ENCODE data around the gene VAPB.
A peak's percentile ranks its signal among the peaks of the same experiment; 100 is the strongest.

Gene VAPB

DNA sequence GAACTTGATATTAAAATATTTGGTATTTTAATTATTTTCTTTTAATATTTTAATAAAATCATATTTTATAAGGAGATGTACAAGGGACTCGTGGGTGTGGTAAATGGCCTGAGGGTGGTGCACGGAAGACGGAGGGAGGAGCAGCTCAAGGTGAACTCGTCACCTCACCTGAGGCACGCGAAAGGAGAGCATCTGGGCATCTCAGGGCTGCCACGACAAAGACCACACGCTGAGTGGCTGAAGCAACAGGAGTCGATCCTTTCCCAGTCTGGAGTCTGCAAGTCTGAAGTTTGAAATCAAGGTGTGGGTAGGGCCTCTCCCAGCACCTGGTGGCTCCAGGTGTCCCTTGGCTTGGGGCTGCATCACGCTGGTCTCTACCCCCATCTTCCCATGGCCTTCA is 86.4 kb downstream of the VAPB start:
- whole genome bisulfite sequencing: 89% methylated on average over 10 of the region's 10 CpGs

DNA sequence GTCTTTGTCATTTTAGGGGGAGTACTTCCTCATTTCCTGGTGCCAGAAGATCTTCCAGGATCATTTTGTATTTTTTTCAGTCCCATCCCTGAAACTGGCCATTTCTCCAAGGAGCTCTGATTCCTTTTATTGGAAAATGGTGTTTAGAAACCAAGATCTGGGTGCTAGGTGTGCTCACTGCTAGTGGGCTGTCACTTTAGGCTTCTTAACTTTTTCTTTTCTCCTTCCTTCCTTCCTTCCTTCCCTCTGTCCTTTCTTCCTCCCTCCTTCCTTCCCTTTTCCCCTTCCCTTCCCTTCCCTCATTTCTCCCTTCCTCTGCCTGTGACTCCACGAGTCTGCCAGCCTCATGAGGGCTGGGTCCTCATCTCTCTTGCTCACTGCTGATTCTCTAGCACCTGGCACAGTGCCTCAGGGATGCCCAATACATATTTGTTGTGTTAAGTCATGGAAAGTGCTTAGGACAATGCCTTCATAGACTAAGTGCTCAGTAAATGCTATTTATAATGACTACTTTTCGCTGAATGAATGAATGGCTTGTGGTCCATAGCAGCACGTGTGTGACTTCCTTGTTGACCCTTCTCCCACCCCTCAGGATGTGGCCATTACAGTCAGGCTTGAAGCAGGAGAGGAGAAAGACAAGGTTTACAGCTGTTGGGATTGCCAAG is 89.2 kb downstream of the VAPB start:
- 89% methylated on average over 3 of the region's 3 CpGs for WGBS
- H3K36me3 ChIP-seq (ENCODE audit: insufficient read depth, low read length): no peaks in the 10 kb centered on the region

More for the DNA sequence above, 86.4 kb downstream of the VAPB start:
- Histone ChIP-seq H3K4me1 (ENCODE audit: insufficient read depth, low read length) (no peaks in the 10 kb centered on the region), H3K9me3 (ENCODE audit: insufficient read depth, low read depth, low read length) (peaks cover 12% of the 10 kb centered on the region), H3K27me3 (ENCODE audit: insufficient read depth, low read length) (no peaks in the 10 kb centered on the region), H3K9ac (ENCODE audit: low read depth, low read length) (no peak overlapping the region), H3K27ac (ENCODE audit: low read depth, low read length) (no peak overlapping the region), H3K4me3 (ENCODE audit: low read length) (no peak overlapping the region), H3K36me3 (ENCODE audit: insufficient read depth, low read length) (no peaks in the 10 kb centered on the region)

DNA sequence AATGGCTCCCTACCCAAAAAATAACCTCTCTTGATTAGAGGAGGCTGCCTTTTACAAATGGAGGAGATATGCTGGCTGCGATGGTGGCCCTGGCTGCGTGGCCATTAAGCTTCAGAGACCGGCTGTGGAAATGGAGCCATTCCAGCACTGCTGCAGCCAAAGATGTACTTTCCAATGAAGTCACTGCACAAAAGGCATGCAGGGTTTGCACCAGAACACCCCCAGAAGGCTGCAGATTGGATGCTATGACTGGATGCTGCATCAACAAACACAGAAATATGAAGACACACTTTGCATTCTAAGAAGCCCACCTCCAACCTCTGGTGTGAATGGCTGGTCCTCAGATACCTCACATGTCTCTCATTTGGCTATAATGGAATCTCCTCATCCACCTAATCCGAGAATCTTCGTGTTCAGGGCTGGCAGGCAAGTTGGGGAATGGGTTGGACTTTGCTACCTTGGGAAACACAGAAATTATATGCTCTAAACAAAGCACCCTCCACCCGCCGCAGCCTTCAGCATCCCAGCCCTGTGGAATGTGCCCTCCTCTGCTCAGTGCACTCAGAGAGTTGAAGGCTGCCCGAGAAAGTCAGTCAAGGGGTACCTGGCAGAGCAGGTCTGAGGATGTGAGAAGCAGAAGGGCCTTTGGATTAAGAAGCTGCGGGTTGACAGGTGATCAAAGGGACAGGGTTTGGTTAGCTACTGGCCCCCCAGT is 90.9 kb downstream of the VAPB start:
- peaks cover 8% of the 10 kb centered on the region; the same call in 1 of the 2 replicates for H3K4me1 ChIP-seq (ENCODE audit: insufficient read depth, low read length)
- no peaks in the 10 kb centered on the region for H3K36me3 ChIP-seq (ENCODE audit: insufficient read depth, low read length)
- H3K27ac ChIP-seq (ENCODE audit: low read depth, low read length): no peak overlapping the region
- no peaks in the 10 kb centered on the region for H3K27me3 ChIP-seq (ENCODE audit: insufficient read depth, low read length)
- H3K9ac ChIP-seq (ENCODE audit: low read depth, low read length): no peak overlapping the region
- H3K9me3 ChIP-seq (ENCODE audit: insufficient read depth, low read depth, low read length): peaks cover 14% of the 10 kb centered on the region
- WGBS: 93% methylated on average over 9 of the region's 9 CpGs
- H3K4me3 ChIP-seq (ENCODE audit: low read length): no peak overlapping the region

More for the DNA sequence above, 89.2 kb downstream of the VAPB start:
- Histone ChIP-seq H3K9ac (ENCODE audit: low read depth, low read length) (no peak overlapping the region), H3K9me3 (ENCODE audit: insufficient read depth, low read depth, low read length) (peaks cover 12% of the 10 kb centered on the region), H3K4me1 (ENCODE audit: insufficient read depth, low read length) (peaks cover 8% of the 10 kb centered on the region; the same call in 1 of the 2 replicates), H3K27ac (ENCODE audit: low read depth, low read length) (no peak overlapping the region), H3K27me3 (ENCODE audit: insufficient read depth, low read length) (no peaks in the 10 kb centered on the region), H3K4me3 (ENCODE audit: low read length) (no peak overlapping the region)

DNA sequence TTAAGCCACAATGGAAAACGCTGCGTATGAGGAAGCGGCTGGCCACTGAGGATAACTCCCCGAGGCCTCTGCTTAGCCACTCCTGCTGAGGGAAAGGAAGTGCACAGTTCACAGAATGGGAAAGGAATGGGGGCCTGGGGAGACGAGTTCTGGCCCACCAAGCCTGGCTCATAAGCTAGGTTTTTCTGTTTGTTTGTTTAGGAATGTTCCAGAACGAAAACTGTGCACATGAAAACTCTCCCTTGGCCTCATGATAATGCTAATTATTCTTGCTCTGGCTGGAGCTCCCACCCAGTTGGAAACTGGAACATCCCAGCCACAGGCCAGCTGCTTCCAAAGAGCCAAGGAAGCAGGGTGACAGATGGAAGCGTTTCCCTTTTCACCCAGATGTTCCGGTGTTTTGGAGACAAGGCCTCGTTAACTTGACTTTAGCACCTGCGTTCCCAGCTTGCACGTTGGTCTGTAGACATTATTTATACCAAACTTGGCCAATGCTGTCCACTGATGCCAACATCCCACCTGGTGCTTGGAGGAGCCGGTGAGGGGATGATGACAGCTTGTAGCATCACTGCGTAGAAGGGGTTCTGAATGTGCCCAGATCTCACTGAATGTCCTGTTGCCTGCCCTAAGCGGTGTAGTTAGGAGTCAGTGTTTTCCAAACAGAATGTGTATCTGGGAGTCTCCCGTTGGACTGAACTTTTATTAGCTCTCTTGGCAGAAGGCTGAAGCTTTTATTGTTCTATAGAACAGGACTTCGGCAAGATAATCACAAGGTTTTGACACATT is 91.7 kb downstream of the VAPB start:
- Histone ChIP-seq H3K9me3 (ENCODE audit: insufficient read depth, low read depth, low read length) (peaks cover 22% of the 10 kb centered on the region), H3K36me3 (ENCODE audit: insufficient read depth, low read length) (no peaks in the 10 kb centered on the region), H3K27me3 (ENCODE audit: insufficient read depth, low read length) (no peaks in the 10 kb centered on the region), H3K27ac (ENCODE audit: low read depth, low read length) (no peak overlapping the region), H3K4me3 (ENCODE audit: low read length) (no peak overlapping the region), H3K4me1 (ENCODE audit: insufficient read depth, low read length) (peaks cover 8% of the 10 kb centered on the region; the same call in 1 of the 2 replicates), H3K9ac (ENCODE audit: low read depth, low read length) (no peak overlapping the region)
- 90% methylated on average over 16 of the region's 16 CpGs for WGBS

DNA sequence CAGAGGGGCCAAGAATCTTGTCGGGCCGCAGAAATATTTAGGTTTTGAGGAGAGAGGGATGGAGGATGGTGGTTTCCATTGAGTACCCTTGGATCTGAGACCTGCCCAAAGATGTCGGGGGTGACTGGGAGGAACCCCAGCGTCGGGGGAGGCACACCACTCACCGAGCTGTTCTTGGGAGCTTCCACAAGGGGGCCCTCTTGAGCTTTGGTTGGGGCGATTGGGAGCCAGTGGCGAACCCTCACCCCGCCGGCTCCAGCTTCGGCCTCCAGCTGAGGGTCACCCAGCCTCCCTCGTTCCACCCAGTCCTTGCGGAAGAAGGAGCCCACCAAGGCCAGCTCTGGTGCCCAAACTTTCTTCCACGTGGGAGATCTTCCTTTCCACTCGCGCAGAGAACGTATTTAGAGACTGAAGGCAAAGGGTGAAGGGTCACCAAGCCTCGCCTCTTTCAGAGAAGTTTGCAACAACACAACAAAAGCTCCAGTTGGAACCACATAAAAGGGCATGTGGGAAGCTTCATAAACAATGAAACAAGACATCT is 92.5 kb downstream of the VAPB start:
- no peaks in the 10 kb centered on the region for H3K36me3 ChIP-seq (ENCODE audit: insufficient read depth, low read length)
- H3K4me1 ChIP-seq (ENCODE audit: insufficient read depth, low read length): peaks cover 8% of the 10 kb centered on the region; the same call in 1 of the 2 replicates
- H3K27me3 ChIP-seq (ENCODE audit: insufficient read depth, low read length): no peaks in the 10 kb centered on the region
- no peak overlapping the region; the same call in 1 of the 2 replicates for H3K4me3 ChIP-seq (ENCODE audit: low read length)
- peaks cover 30% of the 10 kb centered on the region for H3K9me3 ChIP-seq (ENCODE audit: insufficient read depth, low read depth, low read length)
- no peak overlapping the region for H3K27ac ChIP-seq (ENCODE audit: low read depth, low read length)
- H3K9ac ChIP-seq (ENCODE audit: low read depth, low read length): peak overlapping the region; percentile 24; the same call in 1 of the 2 replicates
- 22% methylated on average over 18 of the region's 18 CpGs for WGBS

DNA sequence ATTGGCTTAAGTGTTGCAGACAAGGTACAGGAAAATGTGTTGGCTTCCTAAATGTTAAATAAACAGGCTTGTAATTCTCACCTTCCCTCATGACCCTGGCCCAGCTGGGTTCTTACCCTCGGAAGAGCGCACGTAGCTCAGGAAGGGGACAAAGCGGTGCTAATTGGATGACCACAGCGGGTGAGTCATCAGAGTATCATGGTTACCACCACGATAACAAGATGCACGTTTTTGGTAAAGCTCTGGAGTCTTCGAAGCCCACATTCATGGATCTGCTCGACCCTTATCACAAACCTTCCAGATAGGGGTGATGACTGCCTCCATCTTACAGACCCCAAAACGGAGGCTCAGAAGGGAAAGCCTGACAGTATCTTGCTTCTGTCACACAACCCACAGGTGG is 93.4 kb downstream of the VAPB start:
- Histone ChIP-seq H3K9ac (ENCODE audit: low read depth, low read length) (no peak overlapping the region), H3K4me3 (ENCODE audit: low read length) (no peak overlapping the region), H3K27me3 (ENCODE audit: insufficient read depth, low read length) (no peaks in the 10 kb centered on the region), H3K27ac (ENCODE audit: low read depth, low read length) (no peak overlapping the region), H3K36me3 (ENCODE audit: insufficient read depth, low read length) (no peaks in the 10 kb centered on the region), H3K4me1 (ENCODE audit: insufficient read depth, low read length) (peaks cover 8% of the 10 kb centered on the region; the same call in 1 of the 2 replicates), H3K9me3 (ENCODE audit: insufficient read depth, low read depth, low read length) (peaks cover 38% of the 10 kb centered on the region)
- WGBS: 77% methylated on average over 10 of the region's 10 CpGs

DNA sequence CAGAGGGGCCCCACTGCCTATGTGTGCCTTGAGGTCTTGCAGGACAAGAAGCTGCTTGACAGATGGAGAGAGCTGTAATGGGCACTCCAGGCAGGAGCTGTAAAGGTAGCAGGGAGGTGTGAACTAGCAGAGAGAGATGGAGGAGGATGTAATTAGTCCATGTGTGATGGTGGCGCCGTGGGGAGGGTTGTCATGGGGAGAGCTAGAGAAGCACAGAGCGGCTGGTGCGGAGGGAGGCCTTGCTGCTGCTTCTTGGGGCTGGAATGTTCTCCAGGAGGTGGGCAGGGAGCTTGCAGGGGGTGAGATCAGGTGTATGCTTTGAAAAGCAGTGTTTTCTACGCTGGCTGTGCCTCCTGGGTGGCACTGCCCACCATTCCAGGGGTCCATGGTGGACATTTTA is 94.0 kb downstream of the VAPB start:
- WGBS: 89% methylated on average over 5 of the region's 5 CpGs
- Histone ChIP-seq H3K9ac (ENCODE audit: low read depth, low read length) (no peak overlapping the region), H3K9me3 (ENCODE audit: insufficient read depth, low read depth, low read length) (peaks cover 38% of the 10 kb centered on the region), H3K36me3 (ENCODE audit: insufficient read depth, low read length) (no peaks in the 10 kb centered on the region), H3K27me3 (ENCODE audit: insufficient read depth, low read length) (no peaks in the 10 kb centered on the region), H3K4me1 (ENCODE audit: insufficient read depth, low read length) (peaks cover 8% of the 10 kb centered on the region; the same call in 1 of the 2 replicates), H3K27ac (ENCODE audit: low read depth, low read length) (no peak overlapping the region), H3K4me3 (ENCODE audit: low read length) (no peak overlapping the region)

DNA sequence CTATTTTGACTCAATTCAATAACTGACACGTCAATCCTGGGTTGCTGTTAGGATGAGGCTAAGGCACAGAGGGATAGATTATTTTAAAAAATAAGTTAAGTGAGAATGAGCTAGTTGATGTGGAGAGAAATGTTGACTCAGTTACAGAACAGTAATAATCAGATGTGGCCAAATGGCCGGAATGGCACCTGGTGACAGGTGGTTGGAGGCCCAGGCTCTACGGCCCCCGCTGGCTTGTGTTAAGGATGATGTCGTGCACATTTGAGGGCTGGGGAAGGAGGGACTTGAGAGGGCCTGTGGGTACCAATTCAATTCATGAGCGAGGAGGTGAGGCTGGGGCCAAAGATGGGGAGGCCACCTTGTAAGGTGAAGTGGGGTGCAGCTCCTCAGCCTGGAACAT is 94.4 kb downstream of the VAPB start:
- Histone ChIP-seq H3K27me3 (ENCODE audit: insufficient read depth, low read length) (no peaks in the 10 kb centered on the region), H3K4me3 (ENCODE audit: low read length) (no peak overlapping the region), H3K4me1 (ENCODE audit: insufficient read depth, low read length) (peaks cover 8% of the 10 kb centered on the region; the same call in 1 of the 2 replicates), H3K9me3 (ENCODE audit: insufficient read depth, low read depth, low read length) (peaks cover 34% of the 10 kb centered on the region), H3K9ac (ENCODE audit: low read depth, low read length) (no peak overlapping the region), H3K36me3 (ENCODE audit: insufficient read depth, low read length) (no peaks in the 10 kb centered on the region), H3K27ac (ENCODE audit: low read depth, low read length) (no peak overlapping the region)
- WGBS: 92% methylated on average over 6 of the region's 6 CpGs

DNA sequence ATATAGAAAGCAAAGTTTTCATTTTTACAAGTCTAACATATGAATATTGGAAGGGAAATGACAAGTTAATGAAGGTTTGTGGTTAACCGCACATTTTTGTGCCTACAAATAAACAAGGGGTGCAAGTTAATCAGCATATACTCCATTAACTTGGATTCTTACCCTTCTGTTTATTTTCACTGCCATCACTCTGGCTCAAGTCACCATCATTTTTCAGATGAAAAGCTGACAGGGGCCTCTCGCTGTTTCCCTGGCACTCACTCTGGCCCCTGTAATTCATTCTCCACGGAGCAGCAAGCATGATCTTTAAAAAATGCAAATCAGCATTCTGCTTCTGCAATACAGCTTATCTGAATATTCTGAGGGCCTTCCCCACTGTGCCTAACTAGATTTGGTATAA is 96.4 kb downstream of the VAPB start:
- no peak overlapping the region for H3K9ac ChIP-seq (ENCODE audit: low read depth, low read length)
- no peak overlapping the region for H3K4me3 ChIP-seq (ENCODE audit: low read length)
- H3K4me1 ChIP-seq (ENCODE audit: insufficient read depth, low read length): peaks cover 8% of the 10 kb centered on the region; the same call in 1 of the 2 replicates
- H3K36me3 ChIP-seq (ENCODE audit: insufficient read depth, low read length): no peaks in the 10 kb centered on the region
- H3K27ac ChIP-seq (ENCODE audit: low read depth, low read length): no peak overlapping the region
- H3K9me3 ChIP-seq (ENCODE audit: insufficient read depth, low read depth, low read length): peaks cover 29% of the 10 kb centered on the region
- WGBS: 97% methylated on average over 3 of the region's 3 CpGs
- no peaks in the 10 kb centered on the region for H3K27me3 ChIP-seq (ENCODE audit: insufficient read depth, low read length)

DNA sequence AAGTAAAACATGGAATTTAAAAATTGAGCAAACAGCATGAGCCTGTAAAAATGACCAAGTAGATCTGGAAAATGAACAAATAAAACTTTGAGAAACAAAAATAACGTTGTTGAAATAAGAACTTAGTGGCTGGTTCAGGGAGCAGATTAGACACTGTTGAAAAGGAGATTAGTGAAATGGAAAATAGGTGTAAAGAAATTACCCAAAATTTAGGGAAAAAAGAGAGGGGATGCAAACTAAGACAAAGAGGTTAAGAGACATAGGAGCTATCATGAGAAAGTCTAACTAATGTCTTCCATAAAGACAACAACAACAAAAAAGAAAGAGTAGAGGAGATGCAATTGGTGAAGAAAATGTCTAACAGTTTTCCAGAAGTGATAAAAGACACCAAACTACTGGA is 97.2 kb downstream of the VAPB start:
- no peaks in the 10 kb centered on the region for H3K36me3 ChIP-seq (ENCODE audit: insufficient read depth, low read length)
- H3K9me3 ChIP-seq (ENCODE audit: insufficient read depth, low read depth, low read length): peaks cover 29% of the 10 kb centered on the region
- H3K4me1 ChIP-seq (ENCODE audit: insufficient read depth, low read length): peaks cover 11% of the 10 kb centered on the region; the same call in 1 of the 2 replicates
- 64% methylated on average over 1 of the region's 1 CpG for WGBS
- no peaks in the 10 kb centered on the region for H3K27me3 ChIP-seq (ENCODE audit: insufficient read depth, low read length)
- no peak overlapping the region for H3K4me3 ChIP-seq (ENCODE audit: low read length)
- H3K9ac ChIP-seq (ENCODE audit: low read depth, low read length): no peak overlapping the region
- H3K27ac ChIP-seq (ENCODE audit: low read depth, low read length): no peak overlapping the region
